SW480 (cell line): ENCODE results near the gene GBA2.

ENCODE experiments used
- DNase-seq: peaks from one replicate; pipeline ENCODE4 v3.0.0-alpha.2; 2016; ENCODE audit warnings: low spot score

Gene GBA2

GRCh38 chr9:35690614-35691333, 58.3 kb downstream of the GBA2 start:
- peak; percentile 31 for DNase-seq

GRCh38 chr9:35690294-35690613, 58.8 kb downstream of the GBA2 start:
- DNase-seq, result no peak

GRCh38 chr9:35689542-35690293, 59.3 kb downstream of the GBA2 start, which contains the start of gene TPM2:
TSS of gene TPM2 (minus strand) at chr9:35689925. CDS start at chr9:35689817, 108 bp downstream.
- DNase-seq, result no peak

- DNase-seq, result peak; percentile 83
Measured at GRCh38 chr9:35688558-35689541, 60.2 kb downstream of the GBA2 start.

GRCh38 chr9:35687972-35688557, 61.0 kb downstream of the GBA2 start:
- no peak for DNase-seq

- no peak for DNase-seq
Measured at GRCh38 chr9:35687306-35687705, 61.7 kb downstream of the GBA2 start.
